Stimulated activated naive B cell treated with anti-CD40 and anti-IgM and Interleukin-4, amounts not matched to agents 10 μg/mL and 1 μg/mL and 100 μg/mL, for 72 hours (primary cell): ENCODE results near the gene OBSCN.
"Not testable (repeated sequence)": the region's sequence is repeated elsewhere in the genome, so short reads cannot be mapped to it uniquely, and the experiment has no call there.

Experiments
- ATAC-seq, 2 donors: fragments of 150-1000 bp; cut with Tn5 transposase; replicated peaks; 2 replicates each; pipeline ENCODE4 v1.10.0; 2021; ENCODE audit warnings: moderate library complexity in 1 of 2
- DNase-seq: peaks from one replicate; pipeline ENCODE4 v3.0.0; 2021
- H3K27ac Mint-ChIP-seq: one replicate; pipeline ENCODE4 v1.8.0; 2022; ENCODE audit warnings: mild to moderate bottlenecking, mixed read lengths
- H3K27me3 Mint-ChIP-seq, 2 donors: one replicate each; pipeline ENCODE4 v1.8.0; 2022; ENCODE audit warnings: mixed read lengths in 2 of 2
- H3K36me3 Mint-ChIP-seq, 2 donors: one replicate each; pipeline ENCODE4 v1.8.0; 2022; ENCODE audit warnings: mixed read lengths in 2 of 2, mild to moderate bottlenecking in 1 of 2
- H3K4me1 Mint-ChIP-seq, 2 donors: one replicate each; pipeline ENCODE4 v1.8.0; 2022; ENCODE audit warnings: mixed read lengths in 2 of 2, mild to moderate bottlenecking in 1 of 2
- H3K4me3 Mint-ChIP-seq, 2 donors: one replicate each; pipeline ENCODE4 v1.8.0; 2022; ENCODE audit warnings: mild to moderate bottlenecking in 2 of 2, mixed read lengths in 2 of 2, moderate library complexity in 1 of 2
- H3K9me3 Mint-ChIP-seq, 2 donors: one replicate each; pipeline ENCODE4 v1.8.0; 2022; ENCODE audit warnings: mixed read lengths in 2 of 2, mild to moderate bottlenecking in 1 of 2

OBSCN gene

GRCh38 chr1:228164561-228165371 lies 43.1 kb upstream of the OBSCN start:
- peaks cover 0 to 6% of the 10 kb centered on the region in 2 donors for H3K27me3 Mint-ChIP-seq
- peak overlapping the region; percentile 97 for H3K27ac Mint-ChIP-seq
- H3K9me3 Mint-ChIP-seq = no peaks in the 10 kb centered on the region
- no peak for DNase-seq
- peaks cover 5 to 7% of the 10 kb centered on the region in 2 donors for H3K36me3 Mint-ChIP-seq
- peaks cover 24 to 46% of the 10 kb centered on the region in 2 donors for H3K4me1 Mint-ChIP-seq
- H3K4me3 Mint-ChIP-seq = peak overlapping the region; percentile 84 to 85
- ATAC-seq = no peak

DNA sequence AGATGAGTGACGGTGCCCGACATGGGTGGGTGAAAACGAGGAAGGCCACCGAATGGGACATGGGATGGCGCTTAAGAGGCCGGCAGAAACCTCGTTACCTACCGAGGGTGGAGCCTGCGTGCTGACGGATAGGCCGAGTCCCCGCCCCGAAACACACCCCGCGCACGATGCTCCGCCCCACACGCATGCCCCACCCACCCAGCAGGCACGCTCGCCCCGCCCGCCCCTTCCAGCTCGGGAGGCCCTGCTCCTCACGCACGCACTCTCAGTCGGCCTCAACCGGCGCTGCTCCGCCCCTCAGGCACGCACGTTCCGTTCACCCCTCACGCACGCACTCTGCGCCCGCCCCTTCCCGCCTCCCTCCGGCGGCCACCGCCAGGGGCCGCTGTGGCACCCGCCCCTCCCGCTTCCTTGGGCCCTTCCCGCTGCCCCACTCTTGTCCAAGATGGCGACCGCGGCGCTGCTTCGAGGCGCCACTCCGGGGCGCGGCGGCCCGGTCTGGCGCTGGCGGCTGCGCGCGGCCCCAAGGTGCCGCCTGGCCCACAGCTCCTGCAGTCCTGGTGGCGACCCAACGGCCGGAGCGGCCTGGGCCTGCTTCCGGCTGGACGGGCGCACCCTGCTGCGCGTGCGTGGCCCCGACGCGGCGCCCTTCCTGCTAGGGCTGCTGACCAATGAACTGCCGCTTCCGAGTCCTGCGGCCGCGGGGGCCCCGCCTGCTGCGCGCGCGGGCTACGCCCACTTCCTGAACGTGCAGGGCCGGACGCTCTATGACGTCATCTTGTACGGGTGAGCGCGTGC lies 42.3 kb upstream of the OBSCN start, which contains the start of gene IBA57:
TSS of gene IBA57 (plus strand) at position 433 of the 798 bp plus-strand sequence. CDS start at position 446, 13 bp downstream.
- Mint-ChIP-seq H3K4me1 (peaks cover 27 to 51% of the 10 kb centered on the region in 2 donors), H3K27ac (peak within 1 kb of the TSS; percentile 97), H3K4me3 (peak within 1 kb of the TSS; percentile 84 to 90), H3K9me3 (no peaks in the 10 kb centered on the region), H3K36me3 (peaks cover 5 to 10% of the 10 kb centered on the region in 2 donors), H3K27me3 (peaks cover 0 to 6% of the 10 kb centered on the region in 2 donors)
- DNase-seq (peak; percentile 99), ATAC-seq (peak; percentile 87 to 88)

GRCh38 chr1:228166170-228166936 lies 41.5 kb upstream of the OBSCN start:
- H3K4me3 Mint-ChIP-seq = peak overlapping the region; percentile 84 to 90
- H3K4me1 Mint-ChIP-seq = peaks cover 27 to 54% of the 10 kb centered on the region in 2 donors
- DNase-seq (no peak), ATAC-seq (peak; percentile 17 to 79)
- peaks cover 0 to 4% of the 10 kb centered on the region in 2 donors for H3K27me3 Mint-ChIP-seq
- H3K36me3 Mint-ChIP-seq = peaks cover 5 to 11% of the 10 kb centered on the region in 2 donors
- no peaks in the 10 kb centered on the region for H3K9me3 Mint-ChIP-seq
- H3K27ac Mint-ChIP-seq = peak overlapping the region; percentile 97

DNA sequence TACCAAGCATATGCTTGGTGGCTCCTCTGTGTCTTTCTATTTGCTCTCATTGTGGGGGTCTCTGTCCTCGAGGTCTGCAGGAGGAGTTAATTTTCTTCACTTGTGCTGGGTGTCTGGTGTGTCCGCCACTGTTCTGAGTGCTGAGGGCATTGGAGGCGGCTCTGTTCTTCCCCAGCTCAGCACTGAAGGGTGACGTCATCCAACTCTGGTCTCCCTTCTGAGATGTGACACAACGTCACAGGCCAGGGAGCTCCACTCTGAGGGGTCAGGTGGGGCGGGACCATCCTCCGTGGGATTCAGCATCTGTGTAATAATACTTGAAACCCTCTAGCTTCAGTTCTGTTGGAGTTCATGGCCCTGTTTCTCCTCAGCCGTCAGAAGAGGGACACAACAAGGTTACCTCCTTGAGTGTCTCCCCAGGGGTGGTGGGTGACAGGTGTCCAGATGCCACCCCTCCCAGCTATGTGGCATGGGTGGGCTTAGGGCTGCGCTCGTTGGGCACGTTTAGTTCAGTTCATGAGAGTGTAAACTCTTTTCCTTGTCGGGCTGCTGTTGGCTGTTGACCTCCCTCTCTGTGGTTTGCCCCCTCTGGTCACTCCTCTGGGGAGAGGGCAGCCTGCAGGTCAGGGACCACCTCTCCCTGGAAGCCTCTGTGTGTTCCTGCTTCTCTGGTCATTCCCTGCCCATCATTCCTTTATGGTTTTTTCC lies 39.1 kb upstream of the OBSCN start:
- peaks cover 5 to 24% of the 10 kb centered on the region in 2 donors for H3K36me3 Mint-ChIP-seq
- no peaks in the 10 kb centered on the region for H3K27me3 Mint-ChIP-seq
- H3K4me1 Mint-ChIP-seq = peaks cover 34 to 60% of the 10 kb centered on the region in 2 donors
- no peak overlapping the region for H3K4me3 Mint-ChIP-seq
- ATAC-seq = no peak
- no peak for DNase-seq
- peak overlapping the region; percentile 31 for H3K27ac Mint-ChIP-seq
- no peaks in the 10 kb centered on the region for H3K9me3 Mint-ChIP-seq

GRCh38 chr1:228169345-228169744 lies 38.5 kb upstream of the OBSCN start:
- Mint-ChIP-seq H3K4me1 (peaks cover 31 to 56% of the 10 kb centered on the region in 2 donors), H3K27ac (no peak overlapping the region), H3K9me3 (no peaks in the 10 kb centered on the region), H3K27me3 (no peaks in the 10 kb centered on the region), H3K4me3 (no peak overlapping the region), H3K36me3 (peaks cover 5 to 24% of the 10 kb centered on the region in 2 donors)
- DNase-seq (no peak), ATAC-seq (no peak)

DNA sequence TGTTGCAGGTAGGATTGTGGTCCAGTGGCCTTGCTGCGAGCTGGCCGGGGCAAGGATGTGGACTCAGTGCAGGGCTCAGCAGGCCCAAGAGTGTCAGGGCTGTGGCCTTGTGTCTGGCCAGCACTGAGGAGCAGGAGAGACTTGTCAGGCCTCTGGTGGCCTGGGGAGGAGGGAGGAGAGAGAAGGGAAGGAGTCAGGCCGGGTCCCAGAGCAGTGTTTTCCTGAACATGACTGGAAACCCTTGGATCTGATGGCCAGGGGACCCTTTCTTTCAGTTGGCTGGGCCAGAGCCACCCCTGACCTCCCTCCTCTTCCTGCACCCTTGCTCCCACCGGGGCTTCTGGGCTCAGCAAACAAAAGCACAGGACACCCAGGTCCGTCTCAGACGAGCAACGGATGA lies 37.2 kb upstream of the OBSCN start:
- no peaks in the 10 kb centered on the region for H3K9me3 Mint-ChIP-seq
- H3K27ac Mint-ChIP-seq = peak overlapping the region; percentile 73
- ATAC-seq = no peak

DNA sequence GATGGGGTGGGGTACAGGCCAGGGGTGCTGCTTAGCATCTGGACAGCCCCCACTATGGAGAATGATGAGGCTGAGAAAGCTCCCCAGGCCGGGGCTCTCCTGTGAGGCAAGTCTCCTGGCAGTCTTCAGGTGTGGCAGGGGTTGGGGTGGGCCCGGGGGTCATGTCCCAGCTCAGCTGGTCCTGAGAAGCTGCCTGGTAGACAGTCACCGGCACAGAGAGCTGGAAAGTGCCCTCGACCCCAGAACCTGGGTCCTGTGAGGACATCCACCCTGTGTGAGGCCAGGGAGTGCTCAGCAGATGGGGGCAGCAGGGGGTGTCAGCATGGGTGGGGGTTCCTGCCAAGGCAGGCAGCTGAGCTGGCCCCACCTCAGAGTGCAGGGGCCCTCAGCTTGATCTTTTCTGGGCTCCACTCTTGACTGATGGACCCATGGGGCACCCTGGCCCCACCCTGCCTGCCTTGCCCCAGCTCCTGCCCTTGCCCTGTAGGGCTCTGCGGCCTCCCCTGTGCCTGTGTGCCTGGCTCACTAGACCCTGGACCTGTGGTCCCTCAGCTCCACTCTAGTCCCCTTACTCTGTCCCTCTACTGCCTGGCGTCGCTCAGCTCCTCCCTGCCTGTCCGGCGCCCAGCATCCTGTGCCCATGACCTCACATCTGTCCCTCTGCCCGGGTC lies 36.5 kb upstream of the OBSCN start:
- ATAC-seq (no peak), DNase-seq (no peak)
- peaks cover 5 to 21% of the 10 kb centered on the region in 2 donors for H3K36me3 Mint-ChIP-seq
- H3K27me3 Mint-ChIP-seq = no peaks in the 10 kb centered on the region
- H3K4me3 Mint-ChIP-seq = no peak overlapping the region
- H3K27ac Mint-ChIP-seq = peak overlapping the region; percentile 6
- peaks cover 24 to 46% of the 10 kb centered on the region in 2 donors for H3K4me1 Mint-ChIP-seq
- no peaks in the 10 kb centered on the region for H3K9me3 Mint-ChIP-seq

More for the DNA sequence above, 37.2 kb upstream of the OBSCN start:
- DNase-seq = no peak
- H3K27me3 Mint-ChIP-seq = no peaks in the 10 kb centered on the region
- H3K4me3 Mint-ChIP-seq = no peak overlapping the region
- peaks cover 26 to 46% of the 10 kb centered on the region in 2 donors for H3K4me1 Mint-ChIP-seq
- peaks cover 5 to 21% of the 10 kb centered on the region in 2 donors for H3K36me3 Mint-ChIP-seq

DNA sequence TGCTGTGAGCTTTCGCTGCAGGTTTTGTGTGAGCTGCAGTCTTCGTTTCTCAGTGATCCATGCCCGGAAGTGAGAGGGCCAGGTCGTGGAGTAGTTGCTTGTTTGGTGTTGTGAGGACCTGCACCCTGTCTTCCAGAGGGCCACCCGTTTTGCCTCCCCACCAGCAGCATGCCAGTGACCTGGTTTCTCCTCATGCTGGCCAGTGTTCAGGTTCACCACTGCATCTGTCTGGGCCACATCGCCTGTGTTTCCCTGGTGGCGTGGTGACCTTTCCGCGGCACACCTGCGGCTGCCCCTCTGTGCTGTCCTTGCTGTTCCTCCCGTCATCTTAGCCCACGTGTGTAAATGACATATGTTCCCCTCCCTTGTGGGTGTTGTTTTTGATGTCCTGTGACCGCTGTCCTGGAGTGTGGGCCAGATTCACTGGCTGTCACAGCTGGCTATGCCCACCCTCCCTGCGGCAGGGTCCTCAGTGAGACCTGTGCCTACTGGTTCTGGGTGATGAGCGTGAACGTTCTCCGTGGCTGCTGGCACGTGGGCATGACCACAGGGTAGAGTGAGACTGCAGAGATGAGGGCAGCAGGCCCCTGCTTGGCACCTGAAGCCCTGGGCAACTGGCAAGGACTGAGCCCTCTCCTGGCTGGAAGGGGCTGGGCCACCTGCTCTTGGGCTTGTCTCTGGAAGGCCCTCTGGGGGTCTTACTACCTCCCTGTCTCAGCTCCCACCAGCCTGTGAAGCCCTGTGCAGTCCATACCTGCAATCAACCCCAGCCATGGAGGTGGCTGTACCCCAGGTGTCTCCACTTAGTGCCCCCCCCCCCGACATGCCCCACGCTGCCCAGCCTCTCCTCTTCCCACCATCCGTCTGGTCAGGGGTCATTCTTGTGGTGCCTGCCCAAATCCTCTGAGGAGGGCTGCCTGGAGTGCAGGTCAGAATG lies 35.0 kb upstream of the OBSCN start:
- Mint-ChIP-seq H3K4me1 (peaks cover 20 to 44% of the 10 kb centered on the region in 2 donors), H3K36me3 (peaks cover 5 to 24% of the 10 kb centered on the region in 2 donors), H3K4me3 (no peak overlapping the region), H3K27me3 (no peaks in the 10 kb centered on the region), H3K9me3 (no peaks in the 10 kb centered on the region), H3K27ac (no peak overlapping the region)
- DNase-seq (no peak), ATAC-seq (no peak)

- not testable (repeated sequence) for ATAC-seq, DNase-seq, H3K4me3 Mint-ChIP-seq, H3K27me3 Mint-ChIP-seq, H3K27ac Mint-ChIP-seq, H3K9me3 Mint-ChIP-seq
- peaks cover 23 to 48% of the 10 kb centered on the region in 2 donors for H3K4me1 Mint-ChIP-seq
- H3K36me3 Mint-ChIP-seq = peaks cover 6 to 29% of the 10 kb centered on the region in 2 donors
These were observed 34.0 kb upstream of the OBSCN start for GRCh38 chr1:228173528-228174481.

DNA sequence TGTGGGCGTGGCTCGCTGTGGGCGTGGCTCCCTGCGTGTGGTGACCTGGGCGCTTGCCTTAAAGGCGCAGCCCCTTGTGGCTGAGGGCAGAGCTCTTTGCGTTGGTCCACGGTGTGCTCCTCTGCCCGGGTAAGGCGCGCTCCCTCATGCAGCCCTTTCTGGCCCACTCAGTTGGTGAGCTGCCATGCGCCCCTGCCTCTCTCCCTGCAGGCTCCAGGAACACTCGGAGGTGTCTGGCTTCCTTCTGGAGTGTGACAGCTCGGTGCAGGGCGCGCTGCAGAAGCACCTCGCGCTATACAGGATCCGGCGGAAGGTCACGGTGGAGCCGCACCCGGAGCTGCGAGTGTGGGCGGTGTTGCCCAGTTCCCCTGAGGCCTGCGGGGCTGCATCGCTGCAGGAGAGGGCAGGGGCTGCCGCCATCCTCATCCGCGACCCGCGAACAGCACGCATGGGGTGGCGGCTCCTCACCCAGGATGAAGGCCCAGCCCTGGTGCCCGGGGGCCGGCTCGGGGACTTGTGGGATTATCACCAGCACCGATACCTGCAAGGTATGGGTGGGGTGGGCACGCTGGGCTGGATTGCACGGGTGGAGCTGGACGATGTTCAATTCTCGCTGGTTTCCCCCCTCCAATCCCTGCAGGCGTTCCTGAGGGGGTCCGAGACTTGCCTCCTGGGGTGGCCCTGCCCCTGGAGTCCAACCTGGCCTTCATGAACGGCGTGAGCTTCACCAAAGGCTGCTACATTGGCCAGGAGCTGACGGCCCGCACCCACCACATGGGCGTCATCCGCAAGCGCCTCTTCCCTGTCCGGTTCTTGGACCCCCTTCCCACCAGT lies 33.1 kb upstream of the OBSCN start:
- Mint-ChIP-seq H3K27me3 (no peaks in the 10 kb centered on the region), H3K27ac (no peak overlapping the region), H3K4me1 (peaks cover 19 to 48% of the 10 kb centered on the region in 2 donors), H3K4me3 (no peak overlapping the region), H3K9me3 (no peaks in the 10 kb centered on the region), H3K36me3 (peaks cover 4 to 33% of the 10 kb centered on the region in 2 donors)
- ATAC-seq = peak in 1 of 2 donors; percentile 42
- no peak for DNase-seq
